H1 (cell line): ENCODE data around the gene ASXL1. TPM values are rescaled to one million over a fixed set of nuclear protein-coding genes. Genes with fewer than 3 reads are reported as not detected.

Experiments used
- BCL11A ChIP-seq, 2 experiments: IDR thresholded peaks; one replicate each; pipeline ENCODE4 v1.6.1; 2011; ENCODE audit warnings: low read depth in 2 of 2, low read length in 2 of 2, mild to moderate bottlenecking in 2 of 2
- POLR2AphosphoS5 ChIP-seq: IDR thresholded peaks from 2 replicates; pipeline ENCODE4 v1.6.1; 2011; ENCODE audit warnings: low read depth, low read length
- SIN3A ChIP-seq, 2 experiments: IDR thresholded peaks in 1 of 2; conservative IDR thresholded peaks in 1 of 2; 2 replicates each; pipeline ENCODE4 v1.6.1; 2011 to 2012; ENCODE audit warnings: low read length in 2 of 2, improper control_type of control experiment in 1 of 2, low read depth in 1 of 2, mild to moderate bottlenecking in 1 of 2
- TAF7 ChIP-seq: optimal IDR thresholded peaks from 2 replicates; pipeline ENCODE3; 2011; ENCODE audit warnings: low read depth, mild to moderate bottlenecking, inconsistent platforms, low read length, moderate library complexity, borderline replicate concordance
- polyA plus RNA-seq, 7 experiments: library from polyadenylated mRNA; depleted of rRNA in 3 of 7; stranded (reverse) in 5 of 7; unstranded in 2 of 7; fragments of >200 nt in 5 of 7; fragments of 200-250 nt in 2 of 7; gene quantifications; 1 replicate in 5 of 7; 2 replicates in 1 of 7; 4 replicates in 1 of 7; pipeline versions ENCODE4 v1.2.1 to v1.2.3, GENCODE V29; 2011 to 2013; ENCODE audit warnings: missing spikeins in 2 of 7, mixed read lengths in 2 of 7
- total RNA-seq: library from RNA; stranded (reverse); fragmentation: NEBNext Ultra II Directional; extraction: Animal tissue kit (Norgen Biotek cat#: 25700); gene quantifications from 2 replicates; pipeline ENCODE4 v1.2.1, GENCODE V29; 2021

The ASXL1 gene
- total and polyA plus RNA-seq, 2 of the 8 experiments (the other 6 are each of a cell fraction or from before 2014, with no cell fraction given): 10.6 to 26.5 TPM

DNA sequence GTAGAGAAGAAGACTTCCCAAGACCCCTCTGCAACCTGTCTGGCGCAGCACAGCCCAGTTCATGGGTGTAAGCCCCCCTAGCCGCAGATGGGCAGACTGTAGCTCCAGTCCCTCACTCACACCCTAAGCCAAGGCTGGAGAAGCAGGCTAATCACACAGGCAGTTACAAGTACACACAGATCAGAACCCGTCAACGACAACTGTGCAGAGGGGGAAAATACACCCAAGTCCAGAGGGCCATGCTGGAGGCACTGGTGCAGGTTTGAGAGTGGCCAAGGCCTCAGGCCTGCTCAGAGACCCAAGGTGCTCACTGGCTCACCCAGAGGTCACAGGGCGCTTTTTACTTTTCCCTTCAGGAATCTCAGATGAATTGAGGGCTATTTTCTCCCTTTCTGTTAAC is 120.9 kb downstream of the ASXL1 start (continued):
- TF ChIP-seq SIN3A (conservative IDR thresholded peaks at IDR 0.05 in 1 of 2, IDR thresholded peaks at IDR 0.05 in 1 of 2; ENCODE audit: low read depth in 1 of 2, low read length in 2 of 2) (no peak), BCL11A (IDR thresholded peaks at IDR 0.05; ENCODE audit: low read depth in 2 of 2, low read length in 2 of 2) (no peak), TAF7 (no peak), POLR2AphosphoS5 (no peak)
- TF ChIP-seq, all 59 proteins: peak for 0
